ENCODE data around the gene MCOLN1.

Gene MCOLN1

DNA sequence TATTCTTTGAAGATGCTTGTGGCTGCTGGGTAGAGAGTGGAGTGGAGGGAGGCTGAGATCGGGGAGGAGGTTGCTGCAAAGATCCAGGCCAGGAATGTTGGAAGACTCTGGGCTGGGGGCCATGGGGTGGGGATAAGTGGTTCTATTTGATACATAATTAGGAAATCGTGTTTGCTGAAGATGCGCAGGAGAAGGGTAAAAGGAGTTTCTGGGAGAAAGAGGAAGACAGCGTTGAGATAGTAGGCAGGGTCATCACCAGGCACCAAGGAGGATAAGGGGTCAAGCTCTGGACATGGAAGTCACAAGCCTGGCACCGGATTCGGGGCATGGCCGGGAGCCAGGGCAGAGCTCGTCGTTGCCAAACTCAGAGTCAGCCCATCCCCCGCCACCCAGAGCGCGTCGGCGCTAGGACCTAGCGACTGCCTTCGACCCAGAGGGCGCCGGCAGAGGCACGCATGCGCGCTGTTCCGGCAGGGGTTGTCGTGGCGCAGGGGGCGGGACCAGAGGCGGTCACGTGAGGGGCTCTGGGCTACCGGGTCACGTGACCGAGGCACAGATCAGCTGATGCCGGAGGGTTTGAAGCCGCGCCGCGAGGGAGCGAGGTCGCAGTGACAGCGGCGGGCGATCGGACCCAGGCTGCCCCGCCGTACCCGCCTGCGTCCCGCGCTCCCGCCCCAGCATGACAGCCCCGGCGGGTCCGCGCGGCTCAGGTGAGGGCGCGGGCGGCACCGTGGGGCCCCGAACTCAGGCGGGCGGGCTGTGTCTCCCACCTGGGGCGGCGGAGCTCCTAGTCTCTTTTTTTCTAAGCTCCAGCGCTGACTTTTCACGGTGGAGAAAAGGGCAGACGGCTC lies at the start of gene MCOLN1:
TSS of gene MCOLN1 (plus strand) at position 553 of the 851 bp plus-strand sequence. CDS start at position 680, 127 bp downstream.
- FAIRE-seq: peak; percentile 33
- peak; percentile 87 for DNase-seq (ENCODE audit: low spot score)

DNA sequence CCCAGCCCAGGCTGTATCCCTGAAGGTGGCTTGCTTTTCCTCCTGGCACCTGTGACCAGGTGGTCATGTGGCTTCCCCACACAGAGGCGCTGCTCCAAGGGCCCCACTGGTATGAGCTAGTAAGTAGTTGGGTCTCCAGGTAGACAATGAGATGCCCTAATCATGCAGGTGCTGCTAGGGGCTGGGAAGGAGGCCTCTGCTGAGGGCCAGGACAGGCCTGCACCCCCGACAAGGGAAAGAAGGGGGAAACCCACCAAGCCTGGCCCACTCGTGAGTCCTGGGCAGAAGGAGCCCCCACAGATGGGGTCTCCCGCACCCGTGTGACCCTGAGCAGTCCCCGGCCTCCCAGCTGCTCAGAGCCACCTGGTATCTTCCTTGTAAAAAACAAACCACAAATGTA lies 46.8 kb upstream of the MCOLN1 start:
- DNase-seq (ENCODE audit: low spot score) (no peak), FAIRE-seq (no peak)

DNA sequence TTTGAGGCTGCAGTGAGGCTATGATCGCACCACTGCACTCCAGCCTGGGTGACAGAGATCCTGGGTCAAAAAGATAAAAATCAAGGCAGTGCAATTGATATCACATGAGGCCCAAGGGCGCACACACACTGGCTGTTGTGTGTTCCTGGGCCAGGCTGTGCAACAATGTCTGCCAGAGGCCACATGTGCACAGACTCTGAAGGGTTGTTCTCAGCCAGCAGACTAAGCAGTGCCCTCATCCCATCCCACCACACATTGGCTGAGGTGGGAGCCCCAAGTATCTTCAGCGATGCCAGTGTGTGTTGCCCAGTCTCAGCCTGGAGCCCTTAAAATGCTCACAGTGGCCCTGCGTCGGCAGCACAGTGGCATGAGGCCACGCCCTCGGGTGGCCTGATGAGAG lies 46.2 kb upstream of the MCOLN1 start:
- FAIRE-seq: no peak

DNA sequence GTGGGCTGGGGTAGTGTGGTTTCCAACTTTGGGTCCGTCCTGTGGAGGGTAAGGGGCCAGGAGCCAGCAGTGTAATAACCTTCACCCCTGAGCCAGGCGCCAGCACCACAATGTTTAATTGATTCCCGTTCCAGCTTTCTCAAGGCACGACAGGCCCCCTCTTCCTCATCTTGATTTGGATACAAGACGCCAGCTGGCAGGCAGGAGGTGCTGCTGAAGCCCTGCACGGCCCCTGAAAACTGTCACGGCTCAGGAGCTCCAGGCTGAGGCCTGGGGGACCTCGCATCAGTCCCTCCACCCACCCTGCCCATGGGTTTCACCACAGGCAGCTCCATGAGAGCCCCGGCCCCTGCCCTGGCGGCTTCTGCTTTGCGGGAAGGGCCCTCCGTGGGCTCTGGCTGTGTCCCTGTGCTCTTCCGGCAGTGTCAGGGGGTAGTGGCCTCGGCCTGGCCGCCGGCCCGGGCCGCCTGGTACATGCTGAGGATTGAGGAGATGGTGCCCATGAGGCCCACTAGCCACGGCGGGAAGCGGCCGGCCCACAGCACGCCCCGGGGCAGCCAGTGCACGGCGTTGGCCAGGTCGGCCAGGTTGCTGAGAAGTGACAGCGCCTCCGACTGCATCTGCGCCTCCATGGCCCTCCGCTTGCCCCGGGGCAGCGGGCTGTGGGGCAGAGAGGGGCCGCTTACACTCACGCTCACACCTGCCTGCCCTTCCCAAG lies 45.5 kb upstream of the MCOLN1 start:
- FAIRE-seq: no peak
- no peak for DNase-seq (ENCODE audit: low spot score)

More for the DNA sequence above, 46.2 kb upstream of the MCOLN1 start:
- no peak for DNase-seq (ENCODE audit: low spot score)

DNA sequence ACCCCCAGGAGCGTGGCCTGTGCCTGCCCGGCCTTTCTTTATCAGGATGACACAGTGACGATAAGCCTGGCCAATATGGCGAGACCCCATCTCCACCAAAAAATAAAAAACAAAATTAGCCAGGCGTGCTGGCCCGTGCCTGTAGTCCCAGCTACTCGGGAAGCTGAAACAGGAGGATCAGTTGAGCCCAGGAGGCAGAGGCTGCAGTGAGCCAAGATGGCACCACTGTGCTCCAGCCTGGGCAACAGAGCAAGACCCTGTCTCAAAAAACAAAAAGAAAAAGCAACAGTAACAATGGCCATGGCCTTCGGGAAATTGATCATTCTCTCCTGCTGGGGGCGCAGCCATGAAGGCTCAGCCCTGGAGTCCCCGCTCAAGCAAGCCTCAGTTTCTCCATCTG lies 44.7 kb upstream of the MCOLN1 start:
- no peak for DNase-seq (ENCODE audit: low spot score)
- FAIRE-seq: no peak

DNA sequence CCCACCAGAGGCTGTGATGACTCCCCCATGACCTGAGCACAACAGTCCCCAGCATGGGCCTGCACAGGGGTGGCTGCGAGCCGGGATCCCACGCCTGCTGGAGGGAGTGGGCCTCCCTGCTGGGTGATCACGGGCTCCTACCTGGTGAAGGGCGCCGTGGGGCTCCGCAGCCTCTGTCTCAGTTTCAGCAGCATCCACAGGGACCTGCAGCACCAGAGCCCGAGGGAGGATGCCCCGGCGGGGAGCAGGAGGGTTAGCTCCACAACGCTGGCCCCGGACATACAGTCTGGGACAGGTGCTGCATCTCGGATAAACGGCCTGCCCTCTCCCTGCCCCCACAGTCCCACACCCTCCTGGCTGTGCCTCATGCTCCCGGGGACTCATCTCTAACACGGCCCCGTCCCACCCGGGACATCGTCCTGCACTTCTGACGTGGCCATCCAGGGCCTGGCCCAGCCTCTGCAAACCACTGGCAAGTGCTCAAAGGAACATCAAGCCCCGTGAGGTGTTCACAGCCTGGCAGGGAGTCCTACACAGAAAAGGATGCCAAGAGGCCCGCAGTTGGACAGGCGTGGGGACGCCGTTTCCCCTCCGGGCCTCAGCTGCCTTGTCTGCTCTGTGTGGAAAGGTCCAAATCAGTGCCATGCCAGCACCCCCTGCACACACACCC lies 44.1 kb upstream of the MCOLN1 start:
- FAIRE-seq: no peak
- no peak for DNase-seq (ENCODE audit: low spot score)

DNA sequence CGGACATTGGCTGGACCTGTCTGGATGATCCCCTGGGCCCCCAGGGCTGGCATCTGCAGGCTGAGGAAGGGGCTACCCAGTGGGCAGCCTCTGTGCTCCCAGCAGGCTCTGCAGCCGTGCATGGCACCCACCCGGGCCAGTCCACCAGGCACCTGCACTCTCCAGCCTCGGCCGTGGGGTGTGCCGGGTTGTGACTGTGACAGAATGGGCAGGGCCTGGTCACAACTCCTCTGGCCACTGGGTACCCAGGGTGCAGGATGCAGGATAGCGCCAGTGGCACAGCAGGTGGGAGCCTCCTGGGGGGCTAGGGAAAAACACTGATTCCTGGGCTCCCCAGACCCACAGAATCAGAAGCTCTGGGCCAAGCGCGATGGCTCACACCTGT lies 43.6 kb upstream of the MCOLN1 start:
- FAIRE-seq (no peak), DNase-seq (ENCODE audit: low spot score) (no peak)

DNA sequence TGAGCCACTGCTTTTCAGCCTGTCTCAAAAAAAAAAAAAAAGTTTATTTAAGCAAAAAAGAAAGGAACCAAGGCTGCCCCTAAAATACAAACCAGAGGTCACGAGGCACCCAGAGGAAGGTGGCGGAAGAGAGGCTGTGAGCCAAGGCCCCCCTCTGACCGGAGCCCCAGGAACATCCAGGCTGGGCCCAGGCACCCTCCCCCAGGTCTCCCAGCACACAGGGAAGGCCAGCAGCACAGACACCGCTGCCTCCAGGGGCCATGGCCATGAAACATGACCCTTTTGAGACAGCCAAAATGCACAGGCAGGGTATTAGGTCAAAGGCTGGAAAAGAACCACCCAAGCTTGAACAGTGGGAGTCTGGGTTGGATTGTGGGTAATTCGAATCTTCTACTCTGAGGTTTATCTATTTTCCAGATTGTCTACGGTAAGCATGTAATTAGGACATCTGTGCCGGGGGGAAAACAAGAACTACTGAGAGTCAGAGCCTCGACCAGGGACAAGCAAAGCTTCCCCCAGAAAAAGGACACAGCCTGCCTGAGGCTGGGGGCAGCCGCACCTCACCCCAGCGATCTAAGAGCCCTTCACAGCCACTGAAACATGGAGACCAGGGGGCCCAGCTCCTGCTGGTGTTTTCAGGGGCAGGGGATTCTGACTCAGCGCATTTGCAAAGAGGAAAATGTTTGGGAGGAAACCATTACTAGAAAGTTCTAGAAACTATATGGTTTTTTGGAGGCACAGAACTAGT lies 42.0 kb upstream of the MCOLN1 start:
- FAIRE-seq (no peak), DNase-seq (ENCODE audit: low spot score) (no peak)

DNA sequence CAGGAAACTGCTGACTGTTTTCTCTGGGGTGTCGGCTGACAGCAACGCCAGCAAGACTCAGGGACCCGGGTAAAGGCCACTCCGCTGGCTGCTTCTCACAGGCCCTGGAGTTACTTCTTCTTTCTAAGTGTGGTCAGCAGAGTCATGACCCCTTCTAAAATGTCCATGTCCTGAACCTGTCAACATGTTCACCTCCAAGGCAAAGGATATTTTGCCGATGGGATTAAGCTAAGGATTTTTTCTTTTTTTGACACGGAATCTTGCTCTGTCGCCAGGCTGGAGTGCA lies 41.5 kb upstream of the MCOLN1 start:
- FAIRE-seq (no peak), DNase-seq (ENCODE audit: low spot score) (no peak)

DNA sequence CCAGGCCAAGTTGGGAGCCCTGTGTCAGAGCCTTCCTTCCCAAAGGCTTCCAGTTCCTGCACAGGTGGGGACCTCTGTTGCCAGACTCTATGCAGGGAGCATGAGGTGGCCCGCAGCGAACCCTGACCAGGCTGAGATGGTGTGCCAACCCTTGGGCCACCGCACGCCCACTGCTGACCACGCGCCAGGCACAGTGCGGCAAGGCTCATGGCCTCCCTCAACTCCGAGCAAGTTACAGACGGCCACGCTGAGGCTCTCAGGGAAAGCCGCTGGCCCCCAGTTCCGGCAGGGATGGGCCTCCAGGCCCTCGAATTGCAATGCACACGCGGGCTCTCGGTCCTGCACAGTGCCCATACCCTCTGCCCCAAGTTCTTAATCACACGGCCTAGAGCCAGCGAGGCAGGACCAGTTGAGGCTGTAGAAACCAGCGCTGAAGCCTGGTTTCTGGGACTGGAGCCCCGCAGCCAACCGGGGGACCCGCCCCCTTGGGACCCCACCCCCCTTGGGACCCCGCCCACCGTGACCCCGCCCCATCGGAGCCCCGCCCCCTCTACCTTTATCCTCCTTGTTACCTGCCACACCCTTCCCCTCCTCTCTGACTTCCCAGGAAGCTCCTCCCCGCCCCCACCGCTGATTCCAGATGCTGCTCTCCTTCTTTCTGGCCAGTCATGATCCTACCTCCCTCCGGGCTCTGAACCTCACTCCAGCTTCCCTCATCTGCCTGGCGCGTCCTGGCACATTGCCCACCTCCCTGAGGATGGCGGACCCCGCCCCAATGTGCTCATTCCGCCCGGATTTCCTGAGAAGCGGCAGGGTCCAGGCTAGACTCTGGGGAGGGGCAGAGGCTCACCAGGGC lies 39.6 kb upstream of the MCOLN1 start:
- FAIRE-seq: no peak
- DNase-seq (ENCODE audit: low spot score): no peak

DNA sequence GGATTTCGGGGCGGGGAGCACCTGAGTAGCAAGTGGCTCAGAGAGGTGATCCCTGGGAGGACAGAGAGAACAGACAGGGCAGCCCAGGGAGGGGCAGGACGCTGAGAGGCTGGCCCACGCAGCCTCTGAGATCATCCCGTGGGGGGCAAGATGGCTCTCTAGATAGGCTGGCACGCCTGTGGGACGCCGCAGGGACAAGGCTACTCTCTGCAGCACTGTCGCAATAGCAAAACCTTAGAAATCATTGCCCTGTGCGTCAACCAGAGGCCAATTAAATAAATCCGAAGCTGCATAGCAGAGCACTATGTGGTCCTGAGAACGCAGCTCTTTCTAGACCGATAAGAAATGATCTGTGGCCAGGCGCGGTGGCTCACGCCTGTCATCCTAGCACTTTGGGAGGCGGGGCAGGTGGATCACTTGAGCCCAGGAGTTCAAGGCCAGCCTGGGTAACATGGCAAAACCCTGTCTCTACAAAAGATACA lies 38.7 kb upstream of the MCOLN1 start:
- no peak for DNase-seq (ENCODE audit: low spot score)
- FAIRE-seq: no peak

DNA sequence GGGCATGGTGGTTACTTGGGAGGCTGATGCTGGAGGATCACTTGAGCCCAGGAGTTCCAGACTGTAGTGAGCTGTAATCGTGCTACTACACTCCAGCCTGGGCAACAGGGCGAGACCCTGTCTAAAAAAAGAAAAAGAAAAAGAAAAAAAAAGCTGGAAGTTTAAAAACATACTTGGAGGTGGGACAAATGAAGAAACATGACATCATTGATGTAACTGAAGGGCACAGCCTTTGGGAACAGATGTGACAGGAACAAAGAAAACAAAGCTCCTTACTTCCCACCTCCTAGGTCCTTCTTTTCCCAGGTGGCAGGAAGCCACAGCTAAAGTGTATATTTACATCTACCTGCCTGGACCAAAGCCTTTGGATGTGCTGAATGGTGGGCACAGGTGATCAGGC lies 35.5 kb upstream of the MCOLN1 start:
- FAIRE-seq (no peak), DNase-seq (ENCODE audit: low spot score) (no peak)

DNA sequence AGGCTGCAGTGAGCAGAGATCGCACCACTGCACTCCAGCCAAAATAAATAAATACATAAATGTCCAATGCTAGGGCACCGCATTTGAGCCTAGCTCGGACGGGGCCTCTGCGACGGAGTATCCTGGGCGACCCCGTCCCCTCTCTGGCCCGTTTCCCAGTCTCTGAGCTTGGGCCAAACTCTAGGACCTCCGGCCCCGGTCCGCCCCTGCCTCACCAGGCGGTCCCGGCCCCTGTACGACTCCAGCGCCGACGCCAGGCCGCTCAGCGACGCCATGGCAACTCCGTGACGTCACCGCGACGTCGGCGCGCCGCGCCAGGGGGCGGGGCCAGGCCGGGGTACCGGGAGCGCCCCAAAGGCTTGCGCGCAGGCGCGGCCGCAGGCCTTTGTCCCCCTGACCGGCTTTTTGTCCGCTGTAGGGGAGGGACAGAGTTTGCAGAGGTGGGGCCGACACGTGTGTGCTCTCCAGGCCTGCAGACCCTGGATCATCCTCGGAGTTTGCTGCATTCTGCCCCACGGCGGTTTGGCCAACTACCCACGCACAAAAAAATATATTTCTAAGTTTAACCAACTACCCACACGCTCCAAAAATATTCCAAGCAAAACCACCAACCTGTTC lies 33.6 kb upstream of the MCOLN1 start, which contains the start of gene PEX11G:
TSS of gene PEX11G (minus strand) at position 300 of the 618 bp plus-strand sequence. CDS start at position 275, 25 bp downstream.
- FAIRE-seq: no peak
- no peak for DNase-seq (ENCODE audit: low spot score)

DNA sequence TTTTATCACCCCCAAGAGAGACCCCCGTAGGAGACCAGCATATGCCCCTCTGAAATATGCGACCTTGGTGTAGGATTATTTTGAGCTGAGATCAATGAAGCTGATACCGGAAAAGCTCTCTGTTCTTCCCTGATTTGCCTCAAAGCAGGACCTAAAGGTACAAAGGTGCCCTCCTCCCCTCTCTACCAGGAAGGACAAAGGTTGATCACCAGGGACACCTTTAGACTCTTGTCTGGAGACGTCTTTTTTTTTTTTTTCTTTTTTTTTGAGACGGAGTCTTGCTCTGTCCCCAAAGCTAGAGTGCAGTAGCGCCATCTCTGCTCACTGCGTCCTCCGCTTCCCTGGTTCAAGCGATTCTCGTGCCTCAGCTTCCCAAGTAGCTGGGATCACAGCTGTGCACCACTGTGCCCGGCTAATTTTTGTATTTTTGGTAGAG lies 32.8 kb upstream of the MCOLN1 start:
- FAIRE-seq: no peak
- no peak for DNase-seq (ENCODE audit: low spot score)

DNA sequence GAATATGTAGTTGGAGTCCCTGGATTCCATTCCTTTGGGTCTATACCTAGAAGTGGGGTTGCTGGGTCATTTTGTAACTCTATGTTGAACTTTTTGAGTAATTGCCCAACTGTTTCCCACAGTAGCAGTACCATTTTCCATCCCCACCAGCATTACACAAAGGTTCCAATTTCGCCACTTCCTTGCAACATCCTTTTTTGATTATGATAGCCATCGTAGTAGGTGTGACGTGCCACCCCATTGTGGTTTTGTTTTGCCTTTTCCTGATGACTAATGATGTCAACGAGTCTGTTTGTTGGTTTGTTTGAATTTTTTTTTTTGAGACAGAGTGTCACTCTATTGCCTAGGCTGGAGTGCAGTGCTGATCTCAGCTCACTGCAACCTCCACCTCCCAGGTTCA lies 30.3 kb upstream of the MCOLN1 start:
- no peak for FAIRE-seq
- no peak for DNase-seq (ENCODE audit: low spot score)

DNA sequence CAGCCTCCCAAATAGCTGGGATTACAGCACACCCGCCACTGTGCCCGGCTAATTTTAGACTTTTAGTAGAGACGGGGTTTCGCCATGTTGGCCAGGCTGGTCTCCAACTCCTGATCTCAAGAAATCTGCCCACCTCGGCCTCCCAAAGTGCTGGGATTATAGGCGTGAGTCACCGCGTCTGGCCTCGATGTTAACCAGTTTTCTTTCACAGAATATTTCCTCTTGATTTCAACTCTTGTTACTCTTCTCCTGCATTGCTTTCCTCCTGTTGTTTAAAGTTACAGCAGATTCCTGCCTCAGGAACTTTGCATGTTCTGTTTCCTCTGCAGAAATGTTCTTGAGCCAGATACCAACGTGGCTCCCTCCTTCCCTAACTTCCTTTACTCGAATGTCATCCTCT lies 29.9 kb upstream of the MCOLN1 start:
- FAIRE-seq (no peak), DNase-seq (ENCODE audit: low spot score) (no peak)

DNA sequence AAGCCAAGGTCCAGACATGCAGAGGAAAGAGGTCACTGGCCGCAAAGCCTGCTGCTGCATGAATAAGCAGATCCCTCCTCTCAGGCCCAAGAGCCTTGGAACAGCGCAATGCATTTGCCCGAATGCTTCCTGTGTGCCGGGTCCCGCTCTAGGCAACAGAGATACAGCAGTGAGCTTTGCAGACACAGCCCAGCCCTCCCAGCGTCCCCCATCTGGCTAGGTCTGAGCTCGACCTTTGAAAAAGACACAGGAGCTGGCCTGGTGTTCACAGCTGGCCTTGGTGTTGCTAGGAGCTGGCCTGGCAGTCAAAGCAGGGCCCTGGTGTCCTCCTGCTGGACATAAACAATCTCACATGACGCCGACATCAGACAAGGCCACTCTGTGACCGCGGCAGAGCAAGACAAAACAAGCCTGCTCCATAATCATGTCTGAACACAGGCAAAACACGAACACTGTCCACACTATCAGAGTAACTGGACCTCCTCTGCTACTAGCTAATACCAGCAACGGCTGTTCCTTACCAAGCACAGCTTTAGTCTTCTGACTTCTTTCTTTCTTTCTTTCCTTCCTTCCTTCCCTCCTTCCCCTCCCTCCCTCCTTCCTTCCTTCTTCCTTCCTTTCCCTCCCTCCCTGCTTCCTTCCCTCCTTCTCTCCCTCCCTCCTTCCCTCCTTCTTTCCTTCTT lies 27.9 kb upstream of the MCOLN1 start:
- no peak for FAIRE-seq
- DNase-seq (ENCODE audit: low spot score): no peak

DNA sequence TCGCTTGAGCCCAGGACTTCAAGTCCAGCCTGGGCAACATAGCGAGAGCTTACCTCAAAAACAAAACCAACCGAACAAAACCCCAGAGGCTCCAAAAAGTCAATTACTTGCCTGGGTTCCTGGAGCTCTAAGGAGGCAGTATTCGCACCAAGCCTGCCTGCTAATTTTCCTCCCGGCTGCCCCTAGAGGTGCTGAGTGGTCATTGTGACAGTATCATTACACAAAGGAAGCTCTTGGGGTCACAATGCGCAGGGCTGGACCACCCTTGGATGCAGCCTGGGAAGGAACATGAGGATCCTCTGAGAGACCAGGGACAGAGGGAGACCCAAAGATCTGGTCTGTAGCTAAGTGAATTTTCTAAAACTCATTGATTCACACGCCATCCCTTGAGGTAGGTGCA lies 25.1 kb upstream of the MCOLN1 start:
- FAIRE-seq: no peak
- no peak for DNase-seq (ENCODE audit: low spot score)

DNA sequence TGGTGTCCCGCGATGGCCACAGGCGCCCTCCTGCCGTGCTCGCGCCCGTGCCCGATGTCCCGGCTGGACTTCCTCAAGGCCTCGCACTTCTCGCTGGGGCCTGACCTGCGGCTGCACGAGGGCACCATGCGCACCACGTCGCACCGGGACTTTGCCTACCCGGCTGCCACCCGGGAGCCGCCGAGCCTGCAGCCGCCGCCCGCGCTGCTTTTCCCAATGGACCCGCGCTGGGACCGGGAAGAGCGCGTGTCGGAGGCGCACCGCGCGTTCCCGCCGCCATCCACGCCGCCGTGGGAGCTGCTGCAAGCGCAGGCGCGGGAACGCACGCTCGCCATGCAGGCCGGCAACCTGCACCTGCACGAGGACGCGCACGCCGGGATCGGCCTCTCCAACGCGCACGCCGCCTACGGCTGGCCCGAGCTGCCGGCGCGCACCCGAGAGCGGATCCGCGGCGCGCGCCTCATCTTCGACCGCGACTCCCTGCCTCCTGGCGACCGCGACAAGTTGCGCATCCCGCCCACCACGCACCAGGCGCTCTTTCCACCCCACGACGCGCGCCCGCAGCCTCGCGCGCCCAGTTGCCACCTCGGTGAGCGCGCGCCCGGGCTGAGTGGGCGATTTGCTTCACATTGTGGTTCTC lies 21.5 kb upstream of the MCOLN1 start:
- no peak for DNase-seq (ENCODE audit: low spot score)
- no peak for FAIRE-seq
